Body of pancreas (tissue), 4 donors: Measurements from ENCODE around the gene PFKFB4.

Experiments
- CTCF ChIP-seq, 7 experiments: fragments of 450-650 bp in 4 of 7; fragments of 200-600 bp in 3 of 7; sonication (generic) in 3 of 7; IDR thresholded peaks; one replicate each; pipeline ENCODE4 v1.5.1; 2016 to 2019; ENCODE audit warnings: antibody characterized with exemption in 7 of 7
- POLR2A ChIP-seq, 3 donors: fragments of 450-650 bp; IDR thresholded peaks; one replicate each; pipeline ENCODE4 v1.6.1; 2016; ENCODE audit warnings: antibody characterized with exemption in 3 of 3, mild to moderate bottlenecking in 2 of 3

- TF ChIP-seq CTCF (IDR thresholded peaks at IDR 0.05) (no peak), POLR2A (IDR thresholded peaks at IDR 0.05) (no peak)
These were observed 15.9 kb upstream of the PFKFB4 start for GRCh38 chr3:48572517-48572916.
